GM12878 (cell line): ENCODE measurements around the gene TEDC1. TPM values are rescaled to one million over a fixed set of nuclear protein-coding genes. Genes with fewer than 3 reads are reported as not detected.
A peak's percentile ranks its signal among the peaks of the same experiment; 100 is the strongest.

Source experiments
- ATAC-seq: fragments of 200-7000 bp; cut with Tn5 transposase; 3 replicates; pipeline ENCODE4 v1.9.1; 2020; ENCODE audit warnings: mild to moderate bottlenecking, moderate library complexity
- BruUV-seq: library from RNA; stranded (reverse); fragments of 400-500 nt; replicated peaks from 2 replicates; lab custom pipeline; 2021; lab: Mats Ljungman, UMichigan
- CTCF ChIA-PET: fragments of 300-600 bp; sonication (Branson Sonifier 250); formaldehyde crosslinking; extraction: SDS; loops from one replicate; lab custom pipeline; 2021; ENCODE audit warnings: inconsistent platforms; lab: Yijun Ruan, JAX
- POLR2A ChIA-PET: fragments of 350-600 bp; formaldehyde crosslinking; extraction: SDS; loops from one replicate; lab custom pipeline; 2021; ENCODE audit warnings: inconsistent platforms; lab: Charles Lee
- RAD21 ChIA-PET: fragments of 300-600 bp; sonication (Branson Sonifier 250); formaldehyde crosslinking; loops from one replicate; lab custom pipeline; 2023; ENCODE audit warnings: antibody characterized with exemption; ENCODE audit not compliant: unreplicated experiment; lab: Charles Lee
- SMC1A ChIA-PET: fragments of 300-600 bp; sonication (Branson Sonifier 250); formaldehyde crosslinking; loops from one replicate; lab custom pipeline; 2023; ENCODE audit not compliant: unreplicated experiment, uncharacterized antibody; lab: Charles Lee
- DNase-seq: peaks from one replicate; pipeline ENCODE4 v3.0.0-alpha.2; 2011; ENCODE audit warnings: low read depth, low spot score
- FAIRE-seq: peaks from 3 replicates; lab custom pipeline; 2011; peaks lifted over from hg19 to GRCh38; lab: Jason Lieb, UNC
- H2AFZ ChIP-seq: 2 replicates; pipeline ENCODE4 v1.6.0; 2011; ENCODE audit warnings: low read depth, low read length, control low read depth; ENCODE audit not compliant: control insufficient read depth
- H3K27ac ChIP-seq: 2 replicates; pipeline ENCODE4 v1.5.1; 2011; ENCODE audit warnings: control low read depth; ENCODE audit not compliant: control insufficient read depth, insufficient read depth
- H3K27me3 ChIP-seq, 2 experiments: replicated peaks in 1 of 2; 2 replicates each; pipeline versions ENCODE4 v1.6.0 to v1.6.1; 2011; ENCODE audit warnings: low read length in 1 of 2; ENCODE audit not compliant: control insufficient read depth in 2 of 2, insufficient read depth in 2 of 2
- H3K36me3 ChIP-seq, 2 experiments: 2 replicates each; pipeline ENCODE4 v1.5.1; 2011; ENCODE audit warnings: low read length in 1 of 2; ENCODE audit not compliant: control insufficient read depth in 2 of 2, insufficient read depth in 2 of 2
- H3K4me1 ChIP-seq: 2 replicates; pipeline ENCODE4 v1.6.1; 2011; ENCODE audit warnings: mild to moderate bottlenecking, low read length, moderate library complexity, mixed read lengths; ENCODE audit not compliant: control insufficient read depth, insufficient read depth
- H3K4me2 ChIP-seq: 2 replicates; pipeline ENCODE4 v1.6.0; 2011; ENCODE audit warnings: control low read depth; ENCODE audit not compliant: control insufficient read depth, insufficient read depth
- H3K4me3 ChIP-seq: fragments of 200-600 bp; sonication (generic); 2 replicates; pipeline ENCODE4 v1.5.1; 2016
- H3K79me2 ChIP-seq: 2 replicates; pipeline ENCODE4 v1.6.0; 2011; ENCODE audit warnings: low read length; ENCODE audit not compliant: control insufficient read depth, insufficient read depth
- H3K9ac ChIP-seq: 2 replicates; pipeline ENCODE4 v1.8.0; 2011; ENCODE audit warnings: low read length, control low read depth, mixed read lengths; ENCODE audit not compliant: control insufficient read depth, insufficient read depth
- H3K9me3 ChIP-seq: replicated peaks from 3 replicates; pipeline ENCODE4 v1.5.1; 2011; ENCODE audit warnings: mild to moderate bottlenecking, low read length; ENCODE audit not compliant: control insufficient read depth, insufficient read depth
- H4K20me1 ChIP-seq: 2 replicates; pipeline ENCODE4 v1.6.0; 2011; ENCODE audit not compliant: control insufficient read depth, insufficient read depth
- CBX3 ChIP-seq: fragments of 200-600 bp; sonication (generic); IDR thresholded peaks from 2 replicates; pipeline ENCODE4 v1.6.1; 2016; ENCODE audit warnings: low read depth, borderline replicate concordance
- FOXK2 ChIP-seq: fragments of 450-650 bp; IDR thresholded peaks from 2 replicates; pipeline ENCODE4 v1.6.1; 2017; ENCODE audit warnings: mild to moderate bottlenecking, moderate library complexity
- JUND ChIP-seq: IDR thresholded peaks from 2 replicates; pipeline ENCODE4 v1.6.1; 2012; ENCODE audit warnings: low read depth, mild to moderate bottlenecking, low read length, improper control_type of control experiment, moderate library complexity
- PBX3 ChIP-seq: IDR thresholded peaks from 2 replicates; pipeline ENCODE4 v1.6.1; 2011; ENCODE audit warnings: mild to moderate bottlenecking, low read depth, low read length, moderate library complexity; ENCODE audit not compliant: insufficient replicate concordance
- POLR2A ChIP-seq: IDR thresholded peaks from 2 replicates; pipeline ENCODE4 v1.6.1; 2011; ENCODE audit warnings: low read depth, mild to moderate bottlenecking, low read length
- RAD21 ChIP-seq: IDR thresholded peaks from 2 replicates; pipeline ENCODE4 v1.6.1; 2011; ENCODE audit warnings: mild to moderate bottlenecking, low read depth, low read length, moderate library complexity; ENCODE audit not compliant: insufficient read depth
- SIN3A ChIP-seq: IDR thresholded peaks from 2 replicates; pipeline ENCODE4 v1.6.1; 2012; ENCODE audit warnings: low read depth, low read length, improper control_type of control experiment
- ZNF687 ChIP-seq: fragments of 450-650 bp; IDR thresholded peaks from 2 replicates; pipeline ENCODE4 v1.6.1; 2017; ENCODE audit warnings: mild to moderate bottlenecking, moderate library complexity
- WGBS: methylation state at CpG from one replicate; pipeline ENCODE4 v1.1.6; 2016; ENCODE audit warnings: low lambda C conversion rate; ENCODE audit not compliant: insufficient replicate concordance, insufficient coverage; ENCODE audit errors: missing lambda C conversion rate; 5-methylcytosine and 5-hydroxymethylcytosine counted together
- in situ Hi-C: fragments of 300-500 bp; cut with MboI; formaldehyde crosslinking; loops from 9 replicates; pipeline ENCODE4 v1.14.3; 2018; ENCODE audit warnings: mixed read lengths
- intact Hi-C: fragments of 100-400 bp; cut with micrococcal nuclease; formaldehyde crosslinking; loops from one replicate; pipeline ENCODE4 v1.14.2; 2022; ENCODE audit not compliant: unreplicated experiment
- polyA plus RNA-seq, 11 experiments: library from polyadenylated mRNA; depleted of rRNA in 4 of 11; unstranded in 6 of 11; stranded (reverse) in 5 of 11; fragments of >200 nt; fragmentation: Nextera tagmentation in 4 of 11; fragmentation: Illumina TruSeq in 1 of 11; extraction: Ambion mirVana in 4 of 11; extraction: Trizol in 1 of 11; gene quantifications; 1 replicate in 1 of 11; 2 replicates in 10 of 11; pipeline versions ENCODE4 v1.2.1 to v1.2.3, GENCODE V29; 2011 to 2016; ENCODE audit warnings: inconsistent platforms in 2 of 11, missing spikeins in 2 of 11, low read depth in 1 of 11
- total RNA-seq, 4 experiments: library from RNA; depleted of rRNA in 3 of 4; stranded (reverse); fragments of >200 nt in 3 of 4; fragmentation: Illumina TruSeq in 1 of 4; extraction: Trizol in 1 of 4; gene quantifications; 2 replicates each; pipeline versions ENCODE4 v1.2.1 to v1.2.3, GENCODE V29; 2013 to 2021

The TEDC1 gene
- total and polyA plus RNA-seq, 10 of the 15 experiments (the other 5 are each of a cell fraction or from before 2014, with no cell fraction given), result 0.19 to 34.2 (median 14.5) TPM

DNA sequence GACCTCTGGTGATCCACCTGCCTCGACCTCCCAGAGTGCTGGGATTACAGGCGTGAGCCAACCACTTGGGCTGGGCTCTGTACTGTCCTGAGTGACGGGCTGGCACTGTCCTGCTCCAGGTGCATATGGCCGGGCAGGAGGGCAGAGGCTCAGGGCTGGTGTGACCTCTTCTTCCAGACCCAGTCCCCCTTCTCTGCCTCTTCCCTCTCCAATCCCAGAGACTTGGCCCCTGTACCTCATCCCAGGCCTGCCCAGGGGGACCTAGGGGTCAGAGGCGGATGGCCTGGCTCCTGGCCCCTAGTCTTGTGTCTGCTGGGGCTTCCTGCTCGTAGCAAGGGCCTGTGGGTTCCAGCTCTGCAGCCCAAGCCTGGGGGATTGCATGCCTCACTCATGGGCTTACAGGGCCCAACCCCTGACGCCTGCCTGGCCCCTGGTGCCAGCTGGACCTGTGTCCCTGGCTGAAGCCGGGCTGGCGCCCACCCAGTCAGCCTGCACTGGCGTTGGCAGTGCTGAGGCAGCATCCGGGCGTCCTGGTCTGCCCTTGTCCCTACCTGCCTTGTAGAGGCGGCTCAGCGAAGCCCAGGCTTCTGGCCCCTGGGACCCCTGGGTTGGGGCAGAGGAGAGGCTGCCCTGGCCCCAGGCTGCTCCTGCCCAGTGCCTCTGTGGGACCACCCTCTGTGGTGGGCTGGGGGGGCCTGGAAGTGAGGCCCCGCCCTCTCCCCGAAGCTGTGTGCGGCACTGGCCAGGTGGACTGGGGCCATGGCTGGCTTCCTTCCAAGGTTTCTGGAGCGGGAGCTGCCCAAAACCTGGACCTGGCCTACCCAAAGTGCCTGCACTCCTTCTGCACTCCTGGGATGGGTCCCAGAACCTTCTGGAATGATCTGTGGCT lies 4.3 kb downstream of the TEDC1 start (continued):
- TF ChIP-seq CBX3 (no peak), RAD21 (no peak), ZNF687 (no peak)

DNA sequence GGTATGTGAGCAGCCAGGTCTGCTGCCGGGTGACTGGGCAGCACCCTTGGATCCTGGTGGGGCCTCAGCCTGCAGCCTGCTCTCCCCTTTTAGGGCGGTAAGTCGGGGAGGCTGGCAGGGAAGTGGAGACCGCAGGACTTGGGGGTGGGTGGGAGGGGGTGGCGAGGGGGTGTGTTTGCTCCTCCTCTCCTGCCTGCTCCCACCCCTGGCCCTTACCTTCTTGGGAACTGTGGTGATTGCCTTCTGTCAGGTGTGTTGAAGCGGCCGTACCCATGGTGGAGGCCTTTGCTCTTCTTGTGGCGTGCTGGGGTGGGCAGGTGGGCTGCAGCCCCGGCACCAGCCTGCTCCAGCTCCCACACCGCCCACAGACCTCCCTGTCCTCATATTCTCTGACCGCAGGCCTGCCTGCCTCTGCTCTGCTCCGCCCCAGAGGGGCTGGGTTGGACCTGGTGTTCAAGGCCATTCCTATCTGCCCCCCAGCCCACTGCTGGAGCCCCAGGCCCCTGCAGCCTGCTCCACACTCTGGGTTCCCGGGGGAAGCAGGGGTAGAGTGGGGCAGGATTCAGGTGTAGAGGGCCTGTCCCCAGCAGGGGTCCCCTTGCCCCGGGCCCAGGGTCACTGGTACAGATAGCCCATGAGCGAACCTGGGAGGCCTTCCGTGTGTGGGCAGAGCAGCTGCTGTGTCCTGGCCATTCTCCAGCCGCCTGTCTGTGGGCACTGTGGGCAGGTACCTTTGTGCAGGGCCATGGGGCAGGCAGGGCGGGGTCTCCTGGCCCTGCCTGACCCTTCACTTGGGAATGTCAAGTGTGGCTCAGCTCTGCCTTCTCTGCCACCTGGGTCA lies 5.2 kb downstream of the TEDC1 start:
- ATAC-seq, result no peak
- no peak overlapping the region for H3K4me3 ChIP-seq
- peaks cover 7% of the 10 kb centered on the region for H3K4me1 ChIP-seq
- ChIA-PET RAD21 (no interaction called here), CTCF (interaction anchor here (1.1 kb wide), 1 partner anchor 15 kb away, joined by 3 read pairs; no protein-coding TSS in a partner anchor), POLR2A (no interaction called here), SMC1A (no interaction called here)
- H3K9me3 ChIP-seq, result no peaks in the 10 kb centered on the region
- WGBS, result 86% methylated on average over 15 of the region's 18 CpGs
- no peak overlapping the region for H2AFZ ChIP-seq
- H3K27ac ChIP-seq, result no peak overlapping the region
- FAIRE-seq, result no peak
- no peaks in the 10 kb centered on the region for H3K27me3 ChIP-seq
- H3K36me3 ChIP-seq, result no peaks in the 10 kb centered on the region; a peak in 1 of 4 replicates
- peaks cover 5% of the 10 kb centered on the region for H3K79me2 ChIP-seq
- intact Hi-C loops (no loop called here), in situ Hi-C loops (no loop called here)
- no peaks in the 10 kb centered on the region for H4K20me1 ChIP-seq
- DNase-seq, result no peak
- BruUV-seq, result no TSS peak
- TF ChIP-seq POLR2A, result peak; percentile 34; the same call in 1 of the 2 replicates
- no peak for TF ChIP-seq FOXK2
- TF ChIP-seq JUND, result no peak
- no peak for TF ChIP-seq SIN3A
- TF ChIP-seq PBX3, result no peak
- H3K9ac ChIP-seq, result no peak overlapping the region
- no peak overlapping the region for H3K4me2 ChIP-seq
